Spleen (tissue), 7 donors: ENCODE data around the gene MCM9.

Experiments used
- POLR2A ChIP-seq, 3 donors: fragments of 450-650 bp; IDR thresholded peaks; one replicate each; pipeline ENCODE4 v1.5.1; 2017; ENCODE audit warnings: antibody characterized with exemption in 3 of 3, mild to moderate bottlenecking in 1 of 3
- POLR2AphosphoS5 ChIP-seq, 3 donors: sonication (generic); formaldehyde crosslinking; IDR thresholded peaks; one replicate each; pipeline ENCODE4 v1.5.1; 2017; ENCODE audit warnings: antibody characterized with exemption in 3 of 3
- TF ChIP-seq, protein P1 (sequence below), 11 experiments: fragments of 200-600 bp in 7 of 11; fragments of 450-650 bp in 4 of 11; sonication (generic) in 4 of 11; IDR thresholded peaks in 8 of 11; conservative IDR thresholded peaks in 3 of 11; 1 replicate in 7 of 11; 2 replicates in 4 of 11; pipeline versions ENCODE4 v1.4.0 to v1.8.0; 2016 to 2021; ENCODE audit warnings: antibody characterized with exemption in 11 of 11, inconsistent platforms in 4 of 11, mild to moderate bottlenecking in 1 of 11
- donor health status: DM: no; HTN: no; CAD: no; lungs with moderate emphysema.
- donor health status: DM: no; HTN: no; CAD: no.
- donor health status: DM: no; HTN: no; CAD: no.

GRCh38 chr6:118965843-118966370 is 30.9 kb upstream of the MCM9 start:
- TF ChIP-seq, protein P1, sequence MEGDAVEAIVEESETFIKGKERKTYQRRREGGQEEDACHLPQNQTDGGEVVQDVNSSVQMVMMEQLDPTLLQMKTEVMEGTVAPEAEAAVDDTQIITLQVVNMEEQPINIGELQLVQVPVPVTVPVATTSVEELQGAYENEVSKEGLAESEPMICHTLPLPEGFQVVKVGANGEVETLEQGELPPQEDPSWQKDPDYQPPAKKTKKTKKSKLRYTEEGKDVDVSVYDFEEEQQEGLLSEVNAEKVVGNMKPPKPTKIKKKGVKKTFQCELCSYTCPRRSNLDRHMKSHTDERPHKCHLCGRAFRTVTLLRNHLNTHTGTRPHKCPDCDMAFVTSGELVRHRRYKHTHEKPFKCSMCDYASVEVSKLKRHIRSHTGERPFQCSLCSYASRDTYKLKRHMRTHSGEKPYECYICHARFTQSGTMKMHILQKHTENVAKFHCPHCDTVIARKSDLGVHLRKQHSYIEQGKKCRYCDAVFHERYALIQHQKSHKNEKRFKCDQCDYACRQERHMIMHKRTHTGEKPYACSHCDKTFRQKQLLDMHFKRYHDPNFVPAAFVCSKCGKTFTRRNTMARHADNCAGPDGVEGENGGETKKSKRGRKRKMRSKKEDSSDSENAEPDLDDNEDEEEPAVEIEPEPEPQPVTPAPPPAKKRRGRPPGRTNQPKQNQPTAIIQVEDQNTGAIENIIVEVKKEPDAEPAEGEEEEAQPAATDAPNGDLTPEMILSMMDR (IDR thresholded peaks at IDR 0.05 in 8 of 11, conservative IDR thresholded peaks at IDR 0.05 in 3 of 11): no peak
- TF ChIP-seq POLR2A (IDR thresholded peaks at IDR 0.05) (no peak), POLR2AphosphoS5 (IDR thresholded peaks at IDR 0.05) (no peak)
